Hindlimb muscle (tissue), 1 donor: ENCODE results near the gene GLCE. TPM values are rescaled to one million over a fixed set of nuclear protein-coding genes. Genes with fewer than 3 reads are reported as not detected.
"Not testable (repeated sequence)": the region's sequence is repeated elsewhere in the genome, so short reads cannot be mapped to it uniquely, and the experiment has no call there.

ENCODE experiments used
- DNase-seq: peaks from one replicate; pipeline ENCODE4 v3.0.0-alpha.2; 2013
- polyA plus RNA-seq: library from polyadenylated mRNA; unstranded; fragments of 120-200 nt; gene quantifications from one replicate; pipeline ENCODE4 v1.2.1, GENCODE V29; 2013; ENCODE audit not compliant: insufficient read length

Gene GLCE
- polyA plus RNA-seq, 1 donor, result 27.5 TPM

DNA sequence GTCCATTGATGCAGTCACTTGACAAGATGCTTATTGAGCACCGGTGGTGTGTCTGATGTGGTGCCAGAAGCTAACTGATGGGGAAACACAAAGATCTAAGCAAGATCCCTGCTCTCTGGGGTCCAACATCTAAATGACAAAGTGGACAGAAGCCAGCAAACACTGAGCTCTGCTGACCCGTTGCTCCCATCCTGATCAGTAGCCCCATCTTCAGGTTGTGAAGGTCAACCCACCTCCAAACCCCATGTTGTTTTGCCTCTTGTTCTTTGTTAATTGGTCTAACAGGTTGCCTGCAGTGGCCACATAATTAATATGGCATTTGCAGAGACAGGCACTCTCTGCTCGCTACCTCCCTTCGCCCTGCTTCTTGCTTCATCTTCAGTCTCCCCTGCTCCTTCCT, 21.5 kb upstream of the GLCE start:
- no peak for DNase-seq

DNA sequence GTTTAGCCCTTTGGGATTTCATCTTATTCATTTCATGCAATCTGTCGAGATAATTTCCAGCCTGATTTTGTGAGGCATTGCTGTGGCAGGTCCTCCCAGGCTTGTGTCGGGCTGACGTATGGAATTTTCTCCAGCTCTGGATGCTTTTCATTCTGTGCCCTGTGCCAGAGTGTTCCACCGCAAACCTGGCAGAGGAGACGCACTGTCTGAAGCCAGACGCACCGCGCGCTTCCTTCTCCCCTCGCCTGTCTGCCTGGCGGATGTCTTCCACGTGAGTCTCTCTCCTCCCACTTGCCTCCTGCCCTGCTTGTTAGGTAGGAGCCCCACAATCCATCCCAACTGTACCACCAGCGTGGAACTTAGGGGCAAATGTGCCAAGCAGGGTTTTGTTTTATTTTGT, 20.1 kb upstream of the GLCE start:
- DNase-seq, result no peak

DNA sequence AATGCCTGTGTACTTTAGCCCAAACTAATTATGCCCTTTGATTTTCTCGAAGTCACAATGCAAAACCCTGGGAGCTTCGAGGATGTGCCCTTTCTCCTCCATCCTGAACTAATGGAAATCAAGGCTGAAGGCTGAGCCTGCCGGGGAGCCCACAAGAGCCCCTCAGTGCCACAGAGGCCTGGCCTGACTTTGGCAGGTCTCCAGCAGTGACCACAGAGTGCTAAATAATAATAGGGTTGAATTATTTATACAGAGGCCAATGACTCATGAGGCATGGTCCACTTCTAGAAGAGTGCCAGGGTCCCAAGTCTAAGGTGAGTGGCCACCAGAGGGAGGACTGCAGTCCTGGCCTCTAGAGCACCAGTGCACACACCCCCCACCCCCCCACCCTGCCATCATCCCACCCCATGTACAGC, 19.1 kb upstream of the GLCE start:
- DNase-seq, result no peak

DNA sequence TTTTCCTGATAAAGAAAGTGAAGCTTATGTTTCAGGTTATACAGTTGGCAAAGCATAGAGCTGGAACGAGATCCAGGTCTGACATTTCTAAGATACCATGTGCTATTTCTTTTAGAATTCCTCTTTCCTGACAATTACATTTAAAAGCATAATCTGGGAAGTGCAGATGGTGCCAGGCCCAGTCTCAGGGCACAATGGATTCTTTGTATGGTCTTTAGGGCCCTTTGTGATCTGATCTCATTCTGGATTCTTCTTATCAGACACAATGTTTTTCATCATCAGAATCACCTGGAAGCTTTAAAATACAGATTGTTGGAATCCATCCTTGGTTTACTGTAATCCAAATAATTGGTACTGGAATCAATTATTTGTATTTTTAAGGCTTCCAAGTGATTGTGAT, 18.6 kb upstream of the GLCE start:
- DNase-seq, result no peak

DNA sequence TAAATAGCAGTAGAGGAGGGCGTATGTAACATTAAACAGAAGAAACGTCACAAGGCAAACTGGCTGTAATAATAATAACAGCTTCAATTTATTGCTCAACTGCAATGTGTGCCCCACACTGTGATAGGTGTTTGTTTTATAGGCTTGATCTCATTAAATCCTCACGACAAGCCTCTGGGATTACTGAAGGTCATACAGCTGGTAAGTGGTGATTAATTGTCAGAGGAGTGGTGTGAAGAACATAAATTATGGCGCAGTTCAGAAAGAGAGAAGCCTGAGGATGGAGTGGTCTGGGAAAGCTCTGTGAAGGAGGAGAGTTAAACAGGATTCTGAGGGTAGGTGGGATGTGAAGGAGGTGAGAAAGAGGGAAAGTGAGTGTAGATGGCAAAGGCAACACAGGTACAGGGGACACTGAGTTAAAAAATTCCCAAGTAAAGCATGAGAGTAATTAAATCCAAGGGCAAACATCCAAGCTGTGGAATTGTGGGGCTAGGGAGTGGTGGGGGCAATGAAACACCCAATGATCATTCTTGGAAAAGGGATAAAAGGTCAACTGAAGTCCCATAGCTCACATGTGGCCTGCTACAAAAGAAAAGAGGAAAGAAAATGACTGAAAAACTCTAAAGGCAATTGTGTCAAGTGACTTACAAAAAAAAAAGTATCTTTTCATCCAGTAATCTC, 16.5 kb upstream of the GLCE start:
- DNase-seq, result no peak

DNA sequence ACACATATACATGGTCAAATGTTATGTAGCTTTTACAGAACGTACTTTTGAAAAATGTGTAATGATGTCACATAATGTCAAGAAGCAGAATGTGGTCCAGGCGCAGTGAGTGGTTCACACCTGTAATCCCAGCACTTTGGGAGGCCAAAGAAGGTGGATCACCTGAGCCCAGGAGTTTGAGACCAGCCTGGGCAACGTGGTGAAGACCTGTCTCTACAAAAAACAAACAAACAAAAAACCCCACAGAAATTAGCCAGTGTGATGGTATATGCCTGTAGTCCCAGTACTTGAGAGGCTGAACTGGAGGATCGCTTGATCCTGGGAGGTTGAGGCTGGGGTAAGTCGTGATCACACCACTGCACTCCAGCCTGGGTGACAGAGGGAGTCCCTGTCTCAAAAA, 15.9 kb upstream of the GLCE start:
- no peak for DNase-seq

DNA sequence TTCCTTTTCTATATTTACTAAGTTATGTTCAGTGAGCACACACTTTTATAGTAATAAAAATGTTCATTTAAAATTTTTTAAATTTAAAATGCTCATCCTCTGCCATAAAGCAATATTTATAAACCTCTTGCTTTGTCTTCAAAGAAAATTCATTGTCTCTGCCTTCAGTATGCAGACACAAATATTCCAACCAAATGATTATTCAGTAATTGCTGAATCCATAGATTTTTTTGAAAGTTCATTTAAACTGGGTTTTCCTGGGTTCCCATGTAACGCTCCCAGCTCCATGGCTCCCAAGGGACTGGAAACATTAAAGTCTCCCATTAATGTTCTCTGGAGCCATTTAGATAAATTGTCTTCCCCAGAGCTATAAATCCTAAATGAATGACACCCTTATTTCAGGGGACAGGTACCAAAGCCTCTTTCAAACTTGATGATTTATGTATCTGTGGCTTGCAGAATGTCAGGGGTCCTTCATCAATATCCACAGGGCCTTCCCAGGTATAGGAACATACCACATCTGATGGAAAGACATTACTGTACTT, 15.2 kb upstream of the GLCE start:
- DNase-seq, result no peak

DNA sequence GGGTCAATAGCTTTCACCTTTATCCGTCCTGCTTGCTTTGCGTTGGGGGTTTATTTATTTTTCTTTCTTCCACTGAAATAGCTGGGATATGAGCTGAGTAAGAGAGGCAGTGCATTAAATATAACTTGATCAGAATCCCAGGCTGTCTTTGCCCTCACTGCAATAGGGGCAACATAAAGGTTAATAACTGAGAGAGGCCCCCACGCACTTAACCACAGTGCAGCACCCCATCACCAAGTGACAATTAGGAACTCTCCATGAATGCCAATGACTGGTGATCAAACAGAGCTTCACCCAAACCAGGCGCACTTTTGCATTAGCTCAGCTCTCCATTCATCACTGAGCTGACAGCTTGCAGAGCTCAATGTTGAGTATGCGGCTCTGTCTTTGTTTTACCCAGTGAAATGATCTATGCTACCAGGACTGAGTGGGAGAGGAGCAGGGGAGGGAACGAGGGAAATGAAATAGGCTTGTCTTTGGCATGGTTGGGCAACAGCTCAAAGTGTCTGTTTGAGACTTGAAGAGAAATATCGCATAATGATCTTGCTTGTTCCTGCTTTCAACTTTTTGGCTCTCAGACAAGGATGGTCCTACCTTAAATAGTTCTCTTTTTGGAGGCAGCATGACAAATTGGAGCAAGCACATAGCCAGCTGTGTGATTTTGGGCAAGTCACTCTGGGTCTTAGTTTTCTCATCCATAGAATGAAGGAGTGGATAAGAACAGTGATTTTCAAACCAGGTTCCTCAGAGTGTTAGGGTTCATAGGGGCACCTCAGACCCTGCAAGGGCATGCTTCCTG, 14.5 kb upstream of the GLCE start:
- no peak for DNase-seq

DNA sequence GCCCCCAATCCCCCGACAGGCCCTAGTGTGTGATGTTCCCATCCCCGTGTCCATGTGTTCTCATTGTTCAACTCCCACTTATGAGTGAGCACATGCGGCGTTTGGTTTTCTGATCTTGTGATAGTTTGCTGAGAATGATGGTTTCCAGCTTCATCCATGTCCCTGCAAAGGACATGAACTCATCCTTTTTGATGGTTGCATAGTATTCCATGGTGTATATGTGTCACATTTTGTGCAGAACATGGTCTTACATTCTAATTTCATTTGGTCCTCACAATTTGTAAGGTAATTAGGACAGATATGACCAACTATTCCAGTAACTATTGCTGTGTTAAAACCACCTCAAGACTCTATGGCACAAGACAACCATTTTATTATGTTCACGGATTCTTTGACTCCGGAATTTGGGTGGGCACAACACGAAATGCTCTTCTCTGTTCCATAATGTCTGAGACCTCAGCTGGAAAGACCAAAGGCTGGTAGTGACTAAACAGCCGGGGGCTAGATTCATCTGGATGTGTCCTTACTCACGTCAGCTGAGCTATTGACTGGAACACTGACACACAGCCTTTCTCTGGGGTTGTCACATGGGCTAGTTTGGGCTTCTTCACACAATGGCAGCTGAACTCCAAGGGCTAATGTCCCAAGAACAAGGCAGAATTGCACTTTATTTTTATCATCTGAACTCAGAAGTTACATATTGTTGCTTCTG, 13.6 kb upstream of the GLCE start:
- DNase-seq, result no peak

DNA sequence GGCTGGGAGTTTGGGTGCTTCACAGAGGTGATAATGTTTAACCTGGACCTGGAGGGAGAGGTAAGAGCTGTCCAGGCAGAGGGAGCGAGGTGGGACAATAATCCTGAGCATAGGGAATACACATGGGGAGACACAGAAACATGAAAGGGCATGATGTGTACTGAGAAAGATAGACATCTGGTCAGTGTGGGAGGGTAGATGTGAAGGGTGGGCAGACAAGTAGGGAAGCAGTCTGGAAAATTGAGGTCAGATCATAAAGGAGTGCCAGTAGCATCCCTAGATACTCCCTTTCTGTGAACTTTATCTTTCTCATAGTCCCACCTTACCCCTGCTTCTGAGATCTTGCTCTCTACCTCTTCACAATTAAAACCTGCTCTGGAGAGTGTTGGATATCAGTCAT, 12.0 kb upstream of the GLCE start:
- no peak for DNase-seq

DNA sequence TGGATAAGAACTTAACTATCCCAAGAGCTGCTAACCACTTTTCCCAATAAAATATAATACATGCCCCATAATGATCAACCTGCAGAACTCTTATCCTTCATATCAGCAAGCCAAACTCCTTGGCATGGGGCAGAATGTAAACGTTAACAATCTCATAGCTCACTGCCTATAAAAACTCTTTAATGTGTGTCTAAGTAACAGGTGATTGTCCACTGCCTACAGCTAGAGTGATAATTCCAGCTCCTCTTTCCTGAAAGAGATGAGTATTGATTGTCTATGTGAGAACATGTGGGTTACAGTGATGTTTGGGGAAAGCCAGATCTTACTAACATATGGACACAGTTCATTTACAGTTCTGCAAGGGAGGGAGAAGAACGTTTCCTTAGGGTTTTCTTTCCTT, 11.3 kb upstream of the GLCE start:
- no peak for DNase-seq

DNA sequence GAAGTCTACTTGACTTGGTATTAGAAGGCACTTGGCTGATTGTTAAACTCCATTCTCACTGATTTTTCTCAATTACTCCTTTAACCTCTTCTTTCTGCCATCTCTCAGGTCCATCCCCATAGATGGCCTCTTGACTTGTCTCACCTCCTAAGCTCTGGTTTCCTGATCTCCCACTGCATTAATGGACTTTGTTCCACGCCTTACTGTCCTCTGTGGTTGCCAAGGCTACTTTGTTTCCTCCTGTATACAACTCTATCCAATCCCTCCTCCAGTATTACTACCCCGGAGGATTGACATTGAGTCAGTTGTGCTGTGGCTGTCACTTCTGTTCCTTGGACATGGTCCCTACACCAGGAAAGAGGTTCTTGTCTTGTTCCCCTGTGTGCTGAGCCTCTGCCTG, 10.6 kb upstream of the GLCE start:
- DNase-seq, result no peak

DNA sequence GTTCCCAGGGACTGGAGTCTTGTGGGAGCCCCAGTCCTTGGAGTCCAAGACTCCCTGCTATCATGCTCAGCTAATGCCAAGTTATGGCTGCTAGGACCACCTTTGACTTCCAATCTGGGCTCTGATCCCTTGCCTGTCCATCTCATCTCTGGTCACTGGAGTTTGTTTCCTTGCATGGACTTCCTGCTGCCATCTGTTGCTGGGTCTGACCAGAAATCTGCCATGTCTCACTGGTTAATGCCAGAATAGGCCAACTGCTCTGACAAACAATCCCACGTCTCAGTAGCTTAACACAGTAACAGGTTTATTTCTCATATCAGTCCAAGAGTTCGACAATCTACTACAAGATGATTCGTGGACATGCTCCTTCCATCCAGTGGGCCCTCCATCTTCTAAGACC, 10.1 kb upstream of the GLCE start:
- no peak for DNase-seq

DNA sequence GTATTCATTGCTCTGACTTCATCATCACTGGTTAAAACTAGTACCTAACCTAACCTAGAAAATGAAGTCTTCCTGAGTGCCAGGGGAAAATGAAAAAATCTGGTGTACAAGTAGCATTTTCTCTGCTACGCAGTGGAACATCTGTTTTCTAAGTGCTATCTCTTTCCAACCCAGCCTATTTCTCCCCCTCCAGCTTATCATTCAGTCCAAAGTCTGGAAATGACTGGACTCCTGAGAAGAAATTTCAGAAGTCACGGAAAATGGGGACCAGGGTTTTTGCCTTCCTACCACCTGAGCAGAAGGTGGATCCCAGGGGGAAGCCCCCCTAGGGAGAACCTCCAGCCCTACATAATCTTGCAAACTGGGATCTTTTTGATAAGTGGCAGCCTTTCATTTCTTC, 9.6 kb upstream of the GLCE start:
- DNase-seq, result no peak

DNA sequence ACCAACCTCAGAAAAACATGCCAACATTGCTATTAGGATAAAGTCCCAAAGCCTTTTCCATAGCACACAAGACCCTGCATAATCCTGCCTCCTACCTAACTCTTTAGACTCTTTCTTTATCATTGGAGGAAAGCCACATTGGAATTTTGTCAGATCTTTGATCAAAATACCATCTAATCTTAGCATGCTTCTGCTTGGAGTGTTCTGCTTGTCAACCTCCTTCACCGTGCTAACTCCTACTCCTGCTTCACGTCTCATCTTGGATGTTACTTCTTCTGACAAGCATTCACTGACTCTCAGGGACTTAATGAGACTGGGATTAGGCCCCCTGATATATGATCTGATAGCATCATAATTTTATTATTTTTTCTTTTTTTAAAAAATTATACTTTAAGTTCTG, 7.4 kb upstream of the GLCE start:
- DNase-seq, result no peak

DNA sequence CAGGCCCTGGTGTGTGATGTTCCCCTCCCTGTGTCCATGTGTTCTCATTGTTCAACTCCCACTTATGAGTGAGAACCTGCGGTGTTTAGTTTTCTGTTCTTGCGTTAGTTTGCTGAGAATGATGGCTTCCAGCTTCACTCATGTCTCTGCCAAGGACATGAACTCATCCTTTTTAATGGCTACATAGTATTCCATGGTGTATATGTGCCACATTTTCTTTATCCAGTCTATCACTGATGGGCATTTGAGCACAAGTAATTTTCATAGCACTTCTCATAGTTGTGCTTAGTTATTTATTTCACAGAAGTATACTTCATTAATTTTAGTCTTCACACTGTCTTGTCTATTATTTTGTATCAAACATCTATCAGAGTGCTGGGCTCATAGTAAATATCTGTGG, 6.8 kb upstream of the GLCE start:
- DNase-seq, result not testable (repeated sequence)

DNA sequence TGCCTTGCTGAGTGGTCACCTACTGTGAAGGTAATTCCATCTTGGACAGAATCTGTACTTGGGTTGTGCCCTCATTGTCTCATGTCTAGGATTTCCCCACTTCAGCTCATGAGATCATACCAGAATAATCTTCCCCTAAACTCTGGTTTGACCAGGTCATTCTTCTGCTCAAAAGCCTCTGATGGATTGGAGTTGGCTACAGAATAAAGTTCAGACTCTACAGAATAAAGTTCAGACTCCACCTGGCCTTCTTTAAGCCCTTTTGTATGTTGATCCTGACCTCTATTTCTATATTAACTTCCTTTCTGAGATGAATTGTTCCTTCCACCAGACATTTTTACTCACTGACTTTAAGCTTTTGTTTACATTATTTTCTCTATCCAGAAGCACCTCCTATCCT, 6.4 kb upstream of the GLCE start:
- DNase-seq, result no peak

DNA sequence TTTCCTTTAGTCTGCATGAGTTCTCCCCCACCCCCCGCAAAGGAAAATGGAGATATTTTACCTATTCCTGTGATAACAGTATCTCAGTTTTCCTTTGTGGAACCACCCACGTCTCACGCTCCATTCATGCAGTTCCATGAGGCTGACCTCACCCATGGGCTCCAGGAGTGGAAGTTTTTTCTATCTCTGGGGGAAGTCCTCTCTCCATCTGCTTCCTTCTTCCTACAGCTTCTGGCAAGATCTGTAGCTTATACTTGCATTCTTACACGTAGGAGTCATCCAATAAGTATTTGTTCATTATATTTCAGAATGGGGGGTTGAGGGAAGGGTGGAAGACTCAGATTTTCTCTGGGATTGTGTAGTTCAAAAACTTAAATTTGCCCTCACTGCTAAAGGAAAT, 5.8 kb upstream of the GLCE start:
- no peak for DNase-seq

DNA sequence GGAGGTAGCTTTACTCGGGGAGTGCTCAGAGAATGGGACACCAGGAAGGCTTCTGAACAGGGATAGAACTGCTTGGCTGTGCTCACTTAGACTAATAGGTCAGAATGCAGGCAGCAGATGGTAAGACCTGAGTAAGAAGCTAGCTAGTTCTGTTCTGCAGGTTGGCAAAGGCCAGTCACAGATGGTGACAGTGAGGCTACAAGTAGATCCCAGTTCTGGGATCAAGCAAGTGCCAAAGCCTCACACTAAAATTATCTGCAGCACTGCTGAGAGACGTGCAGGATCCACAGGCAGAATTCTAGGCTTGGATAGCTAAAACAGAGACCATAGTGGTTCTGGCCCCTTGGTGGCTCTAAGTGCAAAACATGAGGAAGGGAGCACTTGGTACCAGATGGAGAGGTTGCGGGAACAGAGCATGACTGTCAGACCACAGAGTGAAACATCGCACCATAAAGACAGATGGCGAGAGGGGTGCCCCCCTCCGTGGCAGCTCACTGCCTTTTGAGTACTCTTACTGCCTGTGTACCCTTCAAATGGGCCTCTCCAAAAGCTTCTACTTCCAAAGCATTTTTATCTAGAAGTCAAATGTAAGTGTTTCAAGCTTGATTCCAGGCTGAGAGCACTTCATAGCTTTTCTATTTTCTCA, 3.6 kb upstream of the GLCE start:
- no peak for DNase-seq

DNA sequence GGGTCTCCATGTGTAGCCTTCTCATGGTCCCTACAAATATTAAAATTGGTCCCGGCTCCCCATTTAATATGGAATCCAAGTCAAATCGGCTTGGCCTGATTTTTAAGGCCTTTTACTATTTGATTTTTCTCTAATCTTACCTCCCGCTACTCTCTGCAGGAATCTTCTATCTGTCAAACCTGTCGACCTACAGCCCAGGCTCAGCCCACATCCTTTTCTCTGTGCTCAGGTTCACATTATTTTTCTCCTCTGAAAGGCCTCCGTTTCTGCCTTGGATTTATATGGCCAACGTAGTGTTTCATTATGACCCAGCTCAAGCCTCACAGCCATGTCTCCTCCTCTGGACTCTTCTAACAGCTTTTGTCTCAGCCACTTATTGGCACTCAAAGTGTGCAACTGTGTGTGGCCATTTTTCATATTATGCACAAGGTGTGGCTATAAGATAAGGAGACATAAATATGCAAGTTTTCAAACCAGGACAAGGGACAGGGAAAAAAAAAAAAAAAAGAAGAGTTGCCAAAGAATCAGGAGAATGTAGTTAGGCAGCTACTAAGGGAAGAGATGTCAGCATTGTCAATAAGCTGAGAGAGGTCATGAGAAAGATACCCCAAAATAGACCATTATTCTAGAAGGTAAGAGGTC, 2.1 kb upstream of the GLCE start:
- no peak for DNase-seq

DNA sequence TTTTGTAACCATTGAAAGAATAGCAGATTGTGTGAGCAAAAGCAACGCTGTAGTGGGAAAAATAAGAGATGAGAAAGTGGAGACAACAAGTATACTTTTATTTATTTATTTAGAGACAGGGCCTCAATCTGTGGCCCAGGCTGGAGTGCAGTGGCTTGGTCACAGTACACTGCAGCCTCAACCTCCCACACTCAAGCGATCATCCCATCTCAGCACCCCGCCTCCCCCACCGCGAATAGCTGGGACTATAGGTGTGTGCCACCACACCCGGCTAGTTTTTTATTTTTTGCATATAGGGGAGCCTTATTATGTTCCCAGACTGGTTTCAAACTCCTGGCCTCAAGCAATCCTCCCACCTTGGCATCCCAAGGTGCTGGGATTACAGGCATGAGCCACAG, 1.6 kb upstream of the GLCE start:
- DNase-seq, result no peak

DNA sequence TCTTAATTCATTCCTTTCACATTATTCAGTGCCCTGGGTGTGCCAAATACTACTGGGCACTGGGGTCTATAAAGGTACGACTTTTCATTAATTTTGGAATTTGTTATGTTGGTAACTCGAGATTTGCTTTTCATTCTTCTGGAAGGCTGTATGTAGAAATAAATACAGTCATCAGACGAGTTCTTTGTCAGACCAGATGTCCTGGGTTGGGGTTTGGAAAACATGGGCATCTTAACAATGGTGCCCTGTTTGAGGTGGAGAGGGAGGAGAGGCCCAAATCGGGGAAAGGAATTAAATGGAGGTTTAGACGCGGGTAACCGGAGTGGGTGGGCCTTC, 662 bp upstream of the GLCE start:
- DNase-seq, result no peak
